GM21723 (cell line): ENCODE results near the gene BPIFB2.

Source experiments
- ATAC-seq: cut with Tn5 transposase; IDR thresholded peaks from one replicate; pipeline ENCODE4 v1.9.1; 2021; ENCODE audit warnings: mild to moderate bottlenecking, moderate library complexity; ENCODE audit not compliant: unreplicated experiment

Gene BPIFB2

DNA sequence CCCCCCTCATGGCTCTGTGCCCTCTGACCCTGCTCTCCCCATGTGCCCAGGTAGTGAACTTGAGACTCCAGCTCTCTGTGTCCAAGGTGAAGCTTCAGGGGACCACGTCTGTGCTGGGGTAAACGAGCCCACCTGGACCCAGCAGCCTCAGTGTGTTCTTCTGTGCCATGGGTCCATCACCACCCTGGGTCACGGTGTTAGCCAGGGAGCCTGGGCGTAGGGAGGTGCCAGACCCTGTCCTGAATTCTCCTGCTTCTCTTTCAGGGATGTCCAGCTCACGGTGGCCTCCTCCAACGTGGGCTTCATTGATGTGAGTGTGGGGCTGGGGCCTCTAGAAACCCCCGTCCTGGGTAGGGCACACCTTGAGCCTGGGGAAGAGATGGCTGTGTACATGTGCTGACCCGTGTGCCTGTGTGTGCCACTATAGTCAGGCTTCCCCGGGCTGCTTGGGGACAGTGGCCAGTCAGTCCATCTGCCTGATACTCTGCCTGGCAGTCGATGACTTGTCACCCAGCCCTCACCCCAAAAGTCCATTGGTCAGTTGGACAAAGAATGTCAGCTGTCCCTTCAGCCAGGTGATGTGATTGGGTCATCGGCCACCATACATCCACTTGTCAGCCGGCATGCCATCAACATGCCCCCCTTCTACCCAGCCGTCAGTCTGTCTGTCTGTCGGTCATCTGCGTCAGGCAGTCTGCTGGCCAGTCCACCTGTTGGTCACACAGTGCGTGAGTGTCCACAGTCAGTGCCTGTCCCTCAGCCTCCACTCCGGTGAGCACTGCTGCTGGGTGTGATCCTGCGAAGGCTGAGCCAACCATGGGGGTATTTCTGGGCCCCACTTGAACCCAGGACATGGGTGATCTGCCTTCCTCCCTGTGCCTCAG lies 13.0 kb downstream of the BPIFB2 start:
- no peak for ATAC-seq

DNA sequence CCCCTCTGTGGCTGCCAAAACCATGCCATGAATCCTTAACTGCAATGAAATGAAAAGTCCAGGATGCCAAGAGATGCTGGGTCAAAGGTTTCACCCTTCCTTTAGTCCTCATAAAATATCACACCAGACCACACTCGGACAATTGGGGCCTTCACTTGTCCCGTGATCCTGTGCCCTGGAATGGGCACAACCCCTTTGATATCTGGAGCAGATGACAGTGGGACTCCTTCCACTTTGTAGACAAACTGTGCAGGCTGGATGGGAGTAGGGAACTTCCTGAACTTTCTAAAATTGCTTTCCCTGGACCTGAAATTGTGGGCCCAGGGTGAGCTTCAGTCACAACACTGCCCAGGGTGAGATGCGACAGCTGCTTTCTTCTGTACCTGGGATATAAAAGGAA lies 14.4 kb downstream of the BPIFB2 start:
- ATAC-seq: no peak

DNA sequence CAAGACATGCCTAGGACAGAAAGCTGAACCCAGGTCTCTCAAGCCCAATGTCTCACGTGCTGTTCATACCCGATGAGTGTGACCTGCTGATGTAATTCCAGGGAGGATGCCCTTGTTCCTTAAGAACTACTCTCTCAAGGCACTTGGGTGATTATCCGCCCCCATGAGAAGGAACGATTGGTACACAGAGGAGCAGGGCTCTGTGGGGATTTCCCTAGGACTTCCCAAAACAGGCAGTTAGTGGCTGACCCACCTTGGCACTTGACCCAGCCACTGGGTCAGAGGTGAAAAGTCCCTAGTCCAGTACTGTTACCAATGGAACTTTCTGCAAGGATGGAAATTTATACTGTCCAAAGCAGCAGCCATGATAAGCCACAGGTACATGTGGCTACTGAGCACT lies 14.8 kb downstream of the BPIFB2 start:
- ATAC-seq: no peak

DNA sequence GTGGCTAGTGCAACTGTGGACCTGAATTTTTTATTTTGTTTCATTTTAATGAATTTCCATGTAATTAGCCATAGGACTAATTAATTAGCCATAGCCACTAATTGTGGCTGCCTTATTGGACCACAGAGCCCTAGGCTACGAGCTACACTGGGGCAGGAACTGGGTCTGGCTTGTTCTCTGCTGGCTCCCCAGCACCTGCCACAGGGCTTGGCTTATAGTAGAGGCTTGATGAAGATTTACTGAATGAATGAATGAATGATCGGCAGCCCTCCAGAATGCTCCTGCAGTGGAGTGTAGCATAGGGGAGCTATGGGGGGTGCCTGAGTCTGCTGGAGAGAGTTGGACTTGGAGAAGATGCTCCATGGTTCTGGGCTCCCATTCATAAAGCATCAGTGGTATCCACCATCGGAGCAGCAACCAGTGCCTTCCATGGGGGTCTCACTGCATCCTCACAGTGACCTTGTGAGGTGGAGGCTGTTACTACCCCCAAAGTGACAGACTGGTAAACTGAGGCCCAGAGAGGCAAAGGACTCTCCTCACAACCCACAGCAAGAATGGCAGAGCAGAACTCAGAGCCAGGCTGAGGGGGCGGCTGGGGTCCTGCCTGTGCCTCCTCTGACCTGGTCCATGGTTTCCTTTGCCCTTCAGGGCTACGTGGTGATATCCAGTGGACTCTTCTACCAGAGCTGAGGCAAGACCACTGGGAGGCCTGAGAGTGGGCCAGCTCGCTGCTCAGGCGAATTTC lies 15.4 kb downstream of the BPIFB2 start:
- no peak for ATAC-seq

DNA sequence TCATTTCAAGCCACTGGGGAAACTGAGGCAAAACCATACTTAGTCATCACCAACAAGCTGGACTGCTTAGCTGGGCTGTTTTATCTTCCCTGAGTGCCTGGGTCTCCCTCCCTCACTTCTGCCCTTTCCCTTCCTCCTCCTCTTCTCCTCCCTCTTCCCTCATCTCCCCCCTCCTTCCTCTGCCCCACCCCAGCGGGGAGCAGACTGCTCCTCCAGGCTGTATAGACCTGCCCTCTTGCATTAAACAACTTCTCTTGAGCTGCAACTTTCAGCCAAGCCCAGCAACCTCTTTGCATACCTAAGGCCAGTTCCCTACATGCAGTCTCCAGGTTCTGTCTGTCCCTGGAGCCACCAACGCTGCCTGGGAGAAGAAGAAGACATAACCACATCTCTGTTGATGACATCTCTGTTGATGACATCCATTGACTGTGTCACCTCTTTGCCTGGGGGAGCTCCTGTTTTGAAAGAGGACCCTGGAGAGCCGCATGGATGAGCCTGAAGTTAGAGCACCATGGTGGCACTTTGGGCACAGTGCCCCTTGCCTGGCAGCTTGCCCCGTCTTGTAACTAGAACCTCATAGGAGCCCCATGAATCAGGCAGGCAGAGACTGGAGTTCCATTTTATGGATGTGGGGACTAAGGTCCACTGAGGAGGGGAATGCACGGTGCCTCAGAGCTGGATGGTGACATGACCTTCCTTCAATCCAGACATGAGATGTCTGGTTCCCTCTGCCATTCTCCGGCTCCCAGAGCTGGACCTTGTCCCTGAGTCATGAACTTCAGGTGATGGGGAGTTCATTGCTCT lies 16.1 kb downstream of the BPIFB2 start:
- no peak for ATAC-seq

DNA sequence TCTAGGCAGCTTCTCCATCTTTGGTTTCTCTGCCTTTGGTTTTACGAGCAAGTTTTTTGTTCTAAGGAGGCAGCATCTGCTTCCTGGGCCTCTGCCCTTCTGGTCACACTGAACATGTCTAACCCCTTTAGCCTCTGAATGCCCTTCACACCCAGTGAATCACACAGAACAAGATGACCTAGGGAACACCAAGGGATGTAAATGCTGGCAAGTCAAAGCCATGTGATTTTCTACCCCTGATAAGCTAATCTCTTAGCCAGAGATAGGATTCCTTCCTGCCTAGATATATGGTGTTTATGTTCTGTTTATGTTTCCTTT lies 16.7 kb downstream of the BPIFB2 start:
- no peak for ATAC-seq

DNA sequence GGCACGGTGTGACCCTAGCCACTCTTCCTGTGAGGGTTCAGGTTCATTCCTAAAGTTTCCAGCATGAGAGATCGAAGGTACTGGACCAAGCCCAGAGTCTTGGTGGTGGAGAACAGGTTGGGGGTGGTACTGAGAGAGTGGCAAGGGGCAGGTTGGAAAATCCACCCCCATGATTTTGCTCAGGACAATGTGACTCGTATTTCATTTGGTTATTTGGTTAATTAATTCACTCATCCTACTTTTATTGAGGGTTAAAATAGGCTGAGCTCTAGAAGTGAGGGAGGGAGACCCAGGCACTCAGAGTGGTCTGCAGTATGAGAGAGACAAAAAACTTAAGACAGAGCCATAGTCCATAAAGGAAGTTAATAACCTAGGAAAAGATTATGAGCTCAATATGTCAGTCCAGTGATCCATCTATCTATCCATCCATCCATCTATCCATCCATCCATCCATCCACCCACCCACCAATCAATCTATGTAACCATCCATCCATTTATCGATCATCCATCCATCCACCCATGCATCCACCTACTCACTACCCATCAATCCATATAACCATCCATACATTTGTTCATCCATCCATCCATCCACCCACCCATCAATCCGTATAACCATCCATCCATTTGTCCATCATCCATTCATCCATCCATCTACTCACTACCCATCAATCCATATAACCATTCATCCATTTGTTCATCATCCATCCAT lies 17.3 kb downstream of the BPIFB2 start:
- no peak for ATAC-seq

DNA sequence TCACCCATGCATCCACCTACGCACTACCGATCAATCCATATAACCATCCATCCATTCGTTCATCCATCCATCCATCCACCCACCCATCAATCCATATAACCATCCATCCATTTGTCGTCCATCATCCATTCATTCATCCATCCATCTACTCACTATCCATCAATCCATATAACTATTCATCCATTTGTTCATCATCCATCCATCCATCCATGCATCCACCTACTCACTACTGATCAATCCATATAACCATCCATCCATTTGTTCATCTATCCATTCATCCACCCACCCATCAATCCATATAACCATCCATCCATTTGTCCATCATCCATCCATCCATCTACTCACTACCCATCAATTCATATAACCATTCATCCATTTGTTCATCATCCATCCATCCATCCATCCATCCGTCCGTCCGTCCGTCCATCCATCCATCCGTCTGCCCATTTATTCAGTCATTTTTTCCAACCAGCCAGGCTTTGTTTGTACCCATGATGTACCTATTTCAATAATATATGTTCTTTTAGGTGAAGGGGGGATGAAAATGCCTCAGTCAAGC lies 17.9 kb downstream of the BPIFB2 start:
- ATAC-seq: no peak

DNA sequence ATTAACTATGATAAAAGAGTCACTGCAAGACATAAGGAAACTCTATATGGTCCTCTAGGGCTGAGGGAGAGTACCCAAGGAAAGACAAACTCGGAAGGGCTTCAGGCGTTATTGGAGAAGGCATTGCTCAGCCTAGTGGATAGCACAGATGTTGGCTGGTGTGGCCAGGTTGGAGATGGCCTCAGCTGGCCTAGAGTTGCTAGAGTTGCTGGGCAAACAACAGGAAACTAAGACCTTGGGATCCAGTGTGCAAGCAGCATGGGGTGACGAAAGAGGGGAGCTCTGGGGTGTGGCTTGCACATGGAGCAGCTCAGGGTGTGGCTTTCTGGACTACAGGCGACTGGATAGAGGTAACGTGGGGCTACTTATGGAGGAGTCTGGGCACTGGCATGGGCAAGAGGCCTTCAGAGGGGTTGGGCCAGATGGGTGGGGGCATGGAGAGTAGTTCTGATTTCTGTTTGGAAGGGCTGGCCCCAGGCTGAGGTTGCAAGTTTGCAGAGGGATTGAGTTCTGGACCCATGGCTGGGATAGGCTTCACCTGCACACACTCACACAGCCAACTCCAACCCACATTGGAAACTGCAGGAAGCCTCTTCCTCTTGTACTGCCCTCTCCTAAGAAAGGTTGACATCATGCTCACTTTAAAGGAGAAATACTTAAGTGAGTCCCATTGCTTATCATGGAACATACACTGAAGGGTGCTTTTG lies 18.7 kb downstream of the BPIFB2 start:
- no peak for ATAC-seq

DNA sequence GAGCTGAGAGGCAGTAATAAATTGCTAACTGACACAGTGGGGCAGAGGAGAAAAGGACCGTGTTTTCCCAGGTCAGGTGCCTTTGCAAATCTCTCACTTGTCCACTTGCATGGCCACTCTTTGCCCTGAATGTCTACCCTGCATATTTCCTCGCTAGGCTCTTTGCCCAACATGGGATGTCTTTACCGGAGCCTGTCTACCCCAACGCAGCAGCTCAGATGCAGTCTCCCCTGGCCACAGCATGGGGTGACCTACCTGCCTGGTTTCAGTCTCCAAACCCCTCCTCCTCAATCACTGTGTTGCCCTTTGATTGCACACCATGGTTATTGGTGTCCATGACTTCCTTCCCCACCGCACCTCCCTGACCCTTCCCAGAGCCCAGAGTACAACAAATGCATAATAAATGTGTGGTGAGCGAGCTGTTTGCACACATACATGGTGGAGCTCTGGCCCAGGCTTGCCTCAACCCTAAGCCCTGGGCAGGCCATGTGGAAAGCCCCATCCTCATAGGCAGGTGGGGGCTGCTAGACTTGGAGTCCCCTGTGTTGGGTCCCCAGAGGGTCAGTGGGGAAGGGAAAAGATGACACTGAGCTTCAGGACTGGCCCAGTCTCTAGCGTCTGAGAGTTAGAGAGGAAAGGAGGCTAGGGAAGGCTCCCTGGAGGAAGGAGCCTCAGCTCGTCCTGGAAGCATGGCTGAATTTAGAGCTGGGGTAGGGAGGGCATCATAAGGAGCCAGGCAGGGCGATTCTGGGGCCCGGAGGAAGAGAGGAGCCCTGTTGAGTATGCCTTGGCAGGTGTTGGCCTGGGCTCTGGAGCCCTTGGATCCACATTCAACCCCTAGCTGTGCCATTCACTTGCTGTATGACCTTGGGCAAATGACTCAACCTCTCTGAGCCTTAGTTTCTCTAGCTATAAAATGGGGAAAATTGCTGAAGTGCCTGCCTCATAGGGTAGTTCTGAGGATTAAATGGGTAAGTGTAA lies 19.6 kb downstream of the BPIFB2 start:
- ATAC-seq: no peak

DNA sequence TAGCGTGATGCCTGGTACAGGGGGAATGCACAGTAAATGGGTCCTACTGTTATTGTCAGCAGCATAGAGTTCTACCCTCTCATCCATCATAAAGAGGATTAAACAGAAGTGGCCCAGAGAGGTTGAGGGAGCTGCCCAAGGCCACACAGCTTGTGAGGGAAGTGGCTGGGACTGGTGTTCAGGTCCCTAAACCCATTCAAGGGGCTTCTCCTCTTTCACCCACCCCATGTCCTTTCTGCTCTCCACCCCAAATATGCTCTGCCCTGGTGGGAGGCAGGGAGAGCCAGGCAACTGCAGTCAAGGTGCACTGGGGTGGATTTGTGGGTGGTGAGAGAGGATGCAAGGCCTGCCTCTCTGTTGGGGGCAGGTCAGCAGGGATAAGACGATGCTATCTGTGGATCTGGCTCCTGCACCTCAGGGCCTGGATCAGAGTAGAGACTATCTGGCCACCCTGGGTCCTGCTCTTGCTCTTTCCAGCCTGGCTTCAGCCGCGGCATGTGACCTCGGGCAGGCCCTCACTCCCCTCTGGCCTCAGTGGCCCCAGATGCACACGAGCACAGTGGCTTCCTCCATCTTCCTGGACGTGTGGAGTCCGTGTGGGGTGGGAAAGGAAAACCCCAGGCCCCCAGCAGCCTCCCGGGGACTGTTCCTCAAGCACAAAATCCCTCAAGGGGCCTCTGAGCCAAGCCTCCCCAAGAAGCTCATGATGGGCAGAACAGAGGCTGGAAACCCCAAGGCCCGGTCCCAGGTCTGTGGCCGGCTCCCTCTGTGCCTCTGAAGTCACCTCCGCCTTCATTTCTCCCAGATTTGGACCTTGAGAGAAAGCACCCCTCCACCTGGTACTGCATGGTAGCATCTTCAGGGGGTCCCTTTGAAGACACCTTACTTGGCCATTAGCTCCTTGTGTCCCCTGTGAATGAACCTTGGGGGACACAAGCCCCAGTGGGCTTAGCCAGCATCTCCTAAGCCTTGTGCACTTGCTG lies 20.6 kb downstream of the BPIFB2 start:
- ATAC-seq: no peak

DNA sequence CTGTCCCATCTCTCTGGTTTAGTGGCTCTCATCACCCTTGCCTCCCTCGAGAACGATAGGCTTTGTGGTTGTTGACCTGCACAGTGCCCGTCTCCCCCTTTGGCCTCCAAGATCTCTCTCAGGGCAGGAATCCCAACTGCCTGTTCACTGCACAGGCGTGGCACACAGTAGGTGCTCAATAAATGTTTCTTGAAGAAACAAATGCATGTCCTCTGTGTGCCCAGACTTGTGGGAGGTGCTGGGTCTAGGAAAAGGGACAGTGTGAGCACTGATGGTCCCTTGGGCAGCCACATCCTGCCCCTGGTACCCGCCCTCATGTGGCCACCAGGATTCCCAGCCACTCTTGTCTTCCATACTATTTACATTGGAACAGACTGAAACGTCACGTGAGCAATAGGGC lies 21.4 kb downstream of the BPIFB2 start:
- no peak for ATAC-seq

DNA sequence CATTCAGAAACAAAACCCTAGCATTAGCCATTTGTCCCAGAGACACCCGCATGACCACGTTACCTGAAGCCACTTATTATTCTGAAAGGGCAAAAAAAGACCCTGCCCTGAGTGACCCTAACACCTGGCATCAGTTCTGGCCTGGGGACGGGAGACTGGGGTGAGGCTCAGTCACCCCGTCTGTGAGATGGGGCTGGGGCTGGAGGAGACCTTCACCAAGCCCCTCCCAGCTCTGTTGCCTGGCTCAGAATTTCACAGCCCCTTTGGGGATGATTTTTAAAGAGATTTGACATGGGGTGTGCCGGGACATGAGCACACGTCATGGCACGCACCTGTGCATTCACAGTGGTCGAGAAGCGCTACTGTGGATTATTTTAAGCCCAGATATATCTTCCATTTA lies 22.6 kb downstream of the BPIFB2 start:
- no peak for ATAC-seq

DNA sequence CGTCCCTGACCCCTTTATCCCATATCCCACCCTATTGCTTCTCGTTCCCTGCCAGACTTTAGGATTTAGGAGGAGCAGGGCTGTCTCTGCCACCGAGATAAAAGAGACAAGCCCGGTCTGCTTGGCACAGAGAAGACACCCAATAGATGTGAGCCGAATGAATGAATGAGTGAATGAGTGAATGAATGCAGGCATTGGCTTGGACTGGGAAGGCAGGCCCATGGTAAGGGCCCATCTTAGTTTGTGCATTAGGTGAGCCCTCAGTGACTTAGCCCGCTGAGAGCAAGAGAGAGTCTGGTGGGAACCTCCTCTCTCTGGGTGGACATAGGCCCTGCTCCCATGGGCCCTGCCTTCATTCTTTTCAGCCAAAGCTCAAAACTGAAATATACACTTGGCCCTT lies 23.1 kb downstream of the BPIFB2 start:
- no peak for ATAC-seq

DNA sequence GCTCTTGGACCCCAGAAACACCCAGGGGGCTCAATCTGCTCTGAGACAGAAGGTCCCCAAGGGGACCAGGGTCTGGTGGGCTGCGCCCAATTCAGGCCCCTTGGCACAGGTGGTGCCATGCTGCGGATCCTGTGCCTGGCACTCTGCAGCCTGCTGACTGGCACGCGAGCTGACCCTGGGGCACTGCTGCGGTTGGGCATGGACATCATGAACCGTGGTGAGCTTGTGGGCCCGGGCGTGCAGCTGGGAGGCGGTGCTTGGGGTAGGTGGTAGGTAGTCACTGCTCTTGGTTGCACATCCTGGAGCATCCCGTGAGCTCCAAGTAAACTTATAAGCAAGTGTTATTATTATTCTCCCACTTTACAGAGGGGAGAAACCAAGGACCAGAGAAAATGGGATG lies 24.0 kb downstream of the BPIFB2 start, which contains the start of gene BPIFB6:
Gene BPIFB6 (plus strand): TSS at position 118 of the 400 bp plus-strand sequence. CDS start 0 bp downstream, at position 118.
- ATAC-seq: no peak

DNA sequence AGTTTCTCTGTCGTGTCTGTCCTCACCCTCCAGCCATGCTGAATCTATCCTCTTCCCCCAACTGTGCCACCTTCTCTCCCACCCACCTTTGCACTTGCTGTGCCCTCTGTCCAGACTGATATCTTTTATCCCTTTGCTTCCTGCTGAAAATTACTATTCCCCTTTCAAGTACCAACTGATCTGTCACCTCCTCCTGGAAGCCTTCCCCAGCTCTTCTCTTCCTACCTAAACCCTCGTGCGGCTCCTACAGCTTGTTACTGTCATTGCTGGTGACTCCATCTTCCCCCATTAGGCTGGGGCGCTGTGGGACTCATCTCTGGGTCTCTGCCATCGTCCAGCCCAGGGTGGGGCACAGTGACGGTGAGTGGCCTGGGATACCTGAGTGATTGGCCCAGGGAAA lies 25.1 kb downstream of the BPIFB2 start:
- ATAC-seq: no peak

DNA sequence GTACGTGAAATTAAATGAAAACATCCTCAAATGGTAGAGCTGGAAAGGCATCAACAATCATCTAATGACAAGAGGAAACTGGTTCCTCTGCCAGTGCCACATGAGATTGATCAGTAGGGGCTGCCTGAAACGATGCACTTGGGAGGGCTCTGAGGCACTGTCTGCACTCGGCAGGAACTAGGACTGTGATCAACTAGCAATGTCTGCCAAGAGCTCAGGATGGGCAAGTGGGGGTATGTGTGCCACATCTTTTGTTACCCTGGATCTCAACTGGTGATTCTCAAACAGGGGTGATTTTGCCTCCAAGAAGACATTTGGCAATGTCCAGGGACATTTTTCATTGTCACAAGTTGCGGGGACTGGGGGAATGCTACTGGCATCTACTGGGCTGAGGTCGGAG lies 25.9 kb downstream of the BPIFB2 start:
- no peak for ATAC-seq

DNA sequence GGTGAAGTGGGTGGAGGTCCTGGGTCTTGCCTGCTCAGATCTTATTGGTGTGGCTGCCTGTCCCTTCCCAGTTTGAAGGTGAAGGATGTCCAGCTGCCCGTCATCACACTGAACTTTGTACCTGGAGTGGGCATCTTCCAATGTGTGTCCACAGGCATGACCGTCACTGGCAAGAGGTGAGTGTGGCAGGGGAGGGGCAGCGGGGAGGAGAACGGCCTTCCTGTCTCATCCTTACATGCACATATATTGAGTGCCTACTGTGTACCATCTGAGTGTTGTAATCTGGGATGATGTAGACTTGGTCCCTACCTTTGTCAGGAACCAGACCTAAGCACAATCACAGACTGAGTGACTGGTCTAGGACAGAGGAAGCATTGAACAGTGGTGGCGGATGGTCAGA lies 26.6 kb downstream of the BPIFB2 start:
- ATAC-seq: no peak
